ENCODE measurements around the gene TTLL11. TPM values are rescaled to one million over a fixed set of nuclear protein-coding genes. Genes with fewer than 3 reads are reported as not detected.

The TTLL11 gene
- total RNA-seq, 6 donors from 2014 or later, result 6.8 to 18.9 (median 12.9) TPM

DNA sequence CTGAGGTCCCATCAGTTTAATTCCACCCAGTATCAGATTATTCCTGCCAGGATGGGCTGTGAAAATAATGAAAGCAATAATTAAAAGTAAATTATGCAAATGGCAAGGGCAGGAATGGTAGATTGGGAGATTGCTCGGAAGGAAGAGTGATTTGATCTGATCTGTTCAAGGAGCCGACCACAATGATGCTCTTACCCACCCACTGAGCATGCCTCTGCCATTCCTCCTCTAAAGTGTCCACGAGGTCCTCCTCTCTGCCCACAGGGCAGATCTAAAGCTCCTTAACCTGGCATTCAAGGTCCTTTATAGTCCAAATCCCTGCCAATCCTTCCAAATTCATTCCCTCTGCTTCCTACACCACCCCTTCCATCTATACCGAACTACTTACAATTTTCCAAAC, 147.8 kb downstream of the TTLL11 start:
- DNase-seq (no peak), ATAC-seq (ENCODE audit: low FRiP score in 2 of 2) (no peak)
- H3K9me3 ChIP-seq, result no peaks in the 10 kb centered on the region
- 91 to 92% methylated on average over 4 of the region's 4 CpGs for WGBS, 2 donors
- TF ChIP-seq, protein P1, sequence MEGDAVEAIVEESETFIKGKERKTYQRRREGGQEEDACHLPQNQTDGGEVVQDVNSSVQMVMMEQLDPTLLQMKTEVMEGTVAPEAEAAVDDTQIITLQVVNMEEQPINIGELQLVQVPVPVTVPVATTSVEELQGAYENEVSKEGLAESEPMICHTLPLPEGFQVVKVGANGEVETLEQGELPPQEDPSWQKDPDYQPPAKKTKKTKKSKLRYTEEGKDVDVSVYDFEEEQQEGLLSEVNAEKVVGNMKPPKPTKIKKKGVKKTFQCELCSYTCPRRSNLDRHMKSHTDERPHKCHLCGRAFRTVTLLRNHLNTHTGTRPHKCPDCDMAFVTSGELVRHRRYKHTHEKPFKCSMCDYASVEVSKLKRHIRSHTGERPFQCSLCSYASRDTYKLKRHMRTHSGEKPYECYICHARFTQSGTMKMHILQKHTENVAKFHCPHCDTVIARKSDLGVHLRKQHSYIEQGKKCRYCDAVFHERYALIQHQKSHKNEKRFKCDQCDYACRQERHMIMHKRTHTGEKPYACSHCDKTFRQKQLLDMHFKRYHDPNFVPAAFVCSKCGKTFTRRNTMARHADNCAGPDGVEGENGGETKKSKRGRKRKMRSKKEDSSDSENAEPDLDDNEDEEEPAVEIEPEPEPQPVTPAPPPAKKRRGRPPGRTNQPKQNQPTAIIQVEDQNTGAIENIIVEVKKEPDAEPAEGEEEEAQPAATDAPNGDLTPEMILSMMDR (IDR thresholded peaks at IDR 0.05), result no peak
- H3K27me3 ChIP-seq, result no peaks in the 10 kb centered on the region
- H3K36me3 ChIP-seq, result no peaks in the 10 kb centered on the region
- no peaks in the 10 kb centered on the region for H3K4me1 ChIP-seq
- no peak overlapping the region for H3K4me3 ChIP-seq
- no peak overlapping the region for H3K27ac ChIP-seq

- Histone ChIP-seq H3K4me1 (no peaks in the 10 kb centered on the region), H3K9me3 (no peaks in the 10 kb centered on the region), H3K27ac (no peak overlapping the region), H3K36me3 (no peaks in the 10 kb centered on the region), H3K4me3 (no peak overlapping the region), H3K27me3 (no peaks in the 10 kb centered on the region)
- WGBS, 2 donors, result 91 to 93% methylated on average over 5 of the region's 5 CpGs
- TF ChIP-seq EP300 (IDR thresholded peaks at IDR 0.05) (no peak), POLR2AphosphoS5 (IDR thresholded peaks at IDR 0.05) (no peak), POLR2A (IDR thresholded peaks at IDR 0.05) (no peak)
- TF ChIP-seq, protein P1 (IDR thresholded peaks at IDR 0.05), result no peak
- ATAC-seq (ENCODE audit: low FRiP score in 2 of 2), result no peak
- no peak for DNase-seq
These were observed 148.4 kb downstream of the TTLL11 start for GRCh38 chr9:121944711-121945191.

- ATAC-seq (ENCODE audit: low FRiP score in 2 of 2), result no peak
- Histone ChIP-seq H3K4me1 (no peaks in the 10 kb centered on the region), H3K36me3 (no peaks in the 10 kb centered on the region), H3K27me3 (no peaks in the 10 kb centered on the region), H3K9me3 (no peaks in the 10 kb centered on the region), H3K4me3 (no peak overlapping the region), H3K27ac (no peak overlapping the region)
- 90 to 94% methylated on average over 2 of the region's 2 CpGs for WGBS, 2 donors
- no peak for DNase-seq
- no peak for TF ChIP-seq POLR2AphosphoS5 (IDR thresholded peaks at IDR 0.05)
- TF ChIP-seq EP300 (IDR thresholded peaks at IDR 0.05), result no peak
- TF ChIP-seq, protein P1 (IDR thresholded peaks at IDR 0.05), result no peak
- no peak for TF ChIP-seq POLR2A (IDR thresholded peaks at IDR 0.05)
These were observed 149.6 kb downstream of the TTLL11 start for GRCh38 chr9:121943463-121943862.

GRCh38 chr9:121942866-121943382, 150.2 kb downstream of the TTLL11 start:
- TF ChIP-seq POLR2AphosphoS5 (IDR thresholded peaks at IDR 0.05), result no peak
- TF ChIP-seq POLR2A (IDR thresholded peaks at IDR 0.05), result no peak
- no peak for TF ChIP-seq EP300 (IDR thresholded peaks at IDR 0.05)
- TF ChIP-seq, protein P1 (IDR thresholded peaks at IDR 0.05), result no peak
- no peaks in the 10 kb centered on the region for H3K36me3 ChIP-seq
- H3K9me3 ChIP-seq, result no peaks in the 10 kb centered on the region
- no peak overlapping the region for H3K4me3 ChIP-seq
- H3K27ac ChIP-seq, result no peak overlapping the region
- no peak for ATAC-seq (ENCODE audit: low FRiP score in 2 of 2)
- DNase-seq, result no peak
- WGBS, 2 donors, result 91 to 94% methylated on average over 15 of the region's 15 CpGs
- no peaks in the 10 kb centered on the region for H3K4me1 ChIP-seq
- H3K27me3 ChIP-seq, result no peaks in the 10 kb centered on the region

DNA sequence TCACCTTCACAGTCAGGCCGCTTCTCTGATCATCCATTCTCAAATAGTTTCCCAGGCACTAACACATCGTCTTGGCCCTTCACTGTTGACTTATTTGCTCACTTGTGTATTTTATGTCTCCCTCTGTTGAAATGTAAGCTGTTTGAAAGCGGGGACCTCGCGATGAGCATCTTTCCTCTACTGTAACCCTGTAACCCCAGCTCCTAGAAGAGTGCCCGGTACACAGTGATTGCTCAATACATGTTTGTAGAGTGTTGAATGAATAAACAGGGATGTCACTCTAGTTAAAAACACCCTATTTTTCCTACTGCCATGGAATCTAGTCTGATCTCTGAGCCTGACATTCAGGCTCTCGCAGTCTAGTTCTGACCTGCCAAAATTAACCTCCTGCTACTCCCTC, 150.8 kb downstream of the TTLL11 start:
- 80 to 87% methylated on average over 7 of the region's 7 CpGs for WGBS, 2 donors
- H3K36me3 ChIP-seq, result no peaks in the 10 kb centered on the region
- no peak for ATAC-seq (ENCODE audit: low FRiP score in 2 of 2)

More for the DNA sequence above, 150.8 kb downstream of the TTLL11 start:
- Histone ChIP-seq H3K27ac (no peak overlapping the region), H3K27me3 (no peaks in the 10 kb centered on the region), H3K4me1 (no peaks in the 10 kb centered on the region), H3K4me3 (no peak overlapping the region), H3K9me3 (no peaks in the 10 kb centered on the region)
- no peak for DNase-seq
- TF ChIP-seq EP300 (IDR thresholded peaks at IDR 0.05) (no peak), POLR2A (IDR thresholded peaks at IDR 0.05) (no peak), POLR2AphosphoS5 (IDR thresholded peaks at IDR 0.05) (no peak)
- TF ChIP-seq, protein P1 (IDR thresholded peaks at IDR 0.05), result no peak

Data from upper lobe of left lung (tissue), 6 donors.